Neural progenitor cell (in vitro differentiated cells): ENCODE results near the gene RHCE.
"Not testable (repeated sequence)": the region's sequence is repeated elsewhere in the genome, so short reads cannot be mapped to it uniquely, and the experiment has no call there.

Source experiments
- EZH2 ChIP-seq: fragments of 200-600 bp; sonication (generic); IDR thresholded peaks from 2 replicates; pipeline ENCODE4 v1.6.1; 2017; ENCODE audit warnings: antibody characterized with exemption, mild to moderate bottlenecking, moderate library complexity
- EZH2phosphoT487 ChIP-seq: fragments of 200-600 bp; sonication (generic); IDR thresholded peaks from 2 replicates; pipeline ENCODE4 v1.6.1; 2017; ENCODE audit warnings: antibody characterized with exemption

- TF ChIP-seq EZH2, EZH2phosphoT487: not testable (repeated sequence)
These were observed 1.3 kb downstream of the RHCE start for GRCh38 chr1:25419339-25419738.
